H1 (cell line): ENCODE results near the gene UFD1. TPM values are rescaled to one million over a fixed set of nuclear protein-coding genes. Genes with fewer than 3 reads are reported as not detected.

Source experiments
- RFX5 ChIP-seq: IDR thresholded peaks from 2 replicates; pipeline ENCODE4 v1.6.1; 2011; ENCODE audit warnings: low read depth, low read length, improper control_type of control experiment, borderline replicate concordance
- polyA plus RNA-seq, 7 experiments: library from polyadenylated mRNA; depleted of rRNA in 3 of 7; stranded (reverse) in 5 of 7; unstranded in 2 of 7; fragments of >200 nt in 5 of 7; fragments of 200-250 nt in 2 of 7; gene quantifications; 1 replicate in 5 of 7; 2 replicates in 1 of 7; 4 replicates in 1 of 7; pipeline versions ENCODE4 v1.2.1 to v1.2.3, GENCODE V29; 2011 to 2013; ENCODE audit warnings: missing spikeins in 2 of 7, mixed read lengths in 2 of 7
- total RNA-seq: library from RNA; stranded (reverse); fragmentation: NEBNext Ultra II Directional; extraction: Animal tissue kit (Norgen Biotek cat#: 25700); gene quantifications from 2 replicates; pipeline ENCODE4 v1.2.1, GENCODE V29; 2021

UFD1 gene
- total and polyA plus RNA-seq, 2 of the 8 experiments (the other 6 are each of a cell fraction or from before 2014, with no cell fraction given) = 74.6 to 116 TPM

DNA sequence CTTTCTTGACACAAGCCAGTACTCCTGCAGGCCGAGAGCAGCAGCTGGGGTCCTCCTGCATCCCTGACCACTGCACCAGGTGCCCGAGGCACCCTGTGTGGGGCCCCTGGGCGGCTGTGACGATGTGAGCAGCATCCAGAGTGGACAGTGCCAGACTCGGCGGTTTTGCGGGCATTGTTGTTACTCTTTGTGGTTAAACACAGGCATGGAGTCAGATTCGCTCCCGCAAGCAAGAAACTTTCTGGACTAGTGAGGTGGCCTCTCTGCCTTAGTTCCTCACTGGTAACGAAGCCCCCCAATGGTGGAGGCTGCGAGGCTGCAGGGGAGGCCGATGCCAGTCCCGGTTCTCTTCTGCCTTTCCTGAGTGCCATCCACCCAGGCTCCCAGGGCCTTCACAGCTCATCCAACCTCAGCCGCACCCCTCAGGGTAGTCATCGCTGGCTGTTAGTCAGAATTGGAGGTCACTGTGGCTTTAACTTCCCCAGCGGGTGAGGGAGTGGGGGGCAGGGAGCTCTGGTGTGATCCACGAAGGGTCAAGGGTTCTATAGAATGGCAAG lies 48.9 kb upstream of the UFD1 start (continued):
- TF ChIP-seq RFX5 = no peak
